K562 (cell line): ENCODE measurements around the gene MOB1A. TPM values are rescaled to one million over a fixed set of nuclear protein-coding genes. Genes with fewer than 3 reads are reported as not detected.

Experiments used
- E2F3 ChIP-seq: fragments of 250-450 bp; sonication (Bioruptor Pico); IDR thresholded peaks from 2 replicates; pipeline ENCODE4 v1.4.0; 2020; ENCODE audit warnings: mild to moderate bottlenecking
- FOXK2 ChIP-seq, 2 experiments: fragments of 450-650 bp; IDR thresholded peaks in 1 of 2; conservative IDR thresholded peaks in 1 of 2; 2 replicates each; pipeline ENCODE4 v1.6.1; 2016; ENCODE audit warnings: low read depth in 2 of 2, mild to moderate bottlenecking in 1 of 2
- GATAD2B ChIP-seq: fragments of 450-650 bp; IDR thresholded peaks from 2 replicates; pipeline ENCODE4 v1.6.1; 2017; ENCODE audit warnings: mild to moderate bottlenecking, borderline replicate concordance
- HLTF ChIP-seq: fragments of 450-650 bp; IDR thresholded peaks from 2 replicates; pipeline ENCODE4 v1.6.1; 2016
- IRF2 ChIP-seq: sonication (generic); formaldehyde crosslinking; IDR thresholded peaks from 2 replicates; pipeline ENCODE4 v1.8.1; 2022; ENCODE audit warnings: mild to moderate bottlenecking, missing genetic modification reagents
- KLF1 ChIP-seq: fragments of 450-650 bp; IDR thresholded peaks from 2 replicates; pipeline ENCODE4 v1.6.1; 2016; ENCODE audit warnings: missing genetic modification characterization, missing compliant biosample characterization
- MYBL2 ChIP-seq, 2 experiments: fragments of 450-650 bp in 1 of 2; sonication (generic) in 1 of 2; formaldehyde crosslinking in 1 of 2; IDR thresholded peaks; 2 replicates each; pipeline versions ENCODE4 v1.6.1 to v1.8.1; 2017 to 2022; ENCODE audit warnings: borderline replicate concordance in 1 of 2, inconsistent platforms in 1 of 2, low read depth in 1 of 2, mild to moderate bottlenecking in 1 of 2, missing genetic modification reagents in 1 of 2, moderate library complexity in 1 of 2
- NFE2 ChIP-seq: IDR thresholded peaks from 2 replicates; pipeline ENCODE4 v1.6.1; 2014; ENCODE audit warnings: antibody characterized with exemption, low read depth
- NFIC ChIP-seq: fragments of 450-650 bp; IDR thresholded peaks from 2 replicates; pipeline ENCODE4 v1.6.1; 2017; ENCODE audit warnings: mild to moderate bottlenecking, inconsistent platforms
- NKRF ChIP-seq: fragments of 450-650 bp; IDR thresholded peaks from 2 replicates; pipeline ENCODE4 v1.6.1; 2016; ENCODE audit warnings: borderline replicate concordance
- NONO ChIP-seq, 2 experiments: fragments of 200-400 bp in 1 of 2; fragments of 450-650 bp in 1 of 2; formaldehyde crosslinking in 1 of 2; IDR thresholded peaks; 2 replicates each; pipeline ENCODE4 v1.6.1; 2017; ENCODE audit warnings: low read depth in 2 of 2, mild to moderate bottlenecking in 2 of 2, moderate library complexity in 2 of 2, low read length in 1 of 2
- NR2C1 ChIP-seq, 2 experiments: fragments of 450-650 bp; IDR thresholded peaks; 2 replicates each; pipeline ENCODE4 v1.6.1; 2017; ENCODE audit warnings: mild to moderate bottlenecking in 2 of 2, antibody characterized with exemption in 1 of 2, inconsistent platforms in 1 of 2, missing compliant biosample characterization in 1 of 2, missing genetic modification characterization in 1 of 2
- RBM22 ChIP-seq: fragments of 200-400 bp; formaldehyde crosslinking; IDR thresholded peaks from 2 replicates; pipeline ENCODE4 v1.6.1; 2018; ENCODE audit warnings: low read length, low read depth; ENCODE audit not compliant: poor library complexity, severe bottlenecking
- SAP30 ChIP-seq: fragments of 200-600 bp; sonication (generic); IDR thresholded peaks from 2 replicates; pipeline ENCODE4 v1.6.1; 2012; ENCODE audit warnings: borderline replicate concordance, low read depth, mild to moderate bottlenecking, moderate library complexity, low read length, control low read depth, inconsistent platforms; ENCODE audit not compliant: insufficient read depth, poor library complexity, severe bottlenecking
- SOX6 ChIP-seq: fragments of 450-650 bp; IDR thresholded peaks from 2 replicates; pipeline ENCODE4 v1.6.1; 2014; ENCODE audit warnings: mild to moderate bottlenecking
- SREBF1 ChIP-seq: fragments of 150-350 bp; IDR thresholded peaks from 2 replicates; pipeline ENCODE4 v1.6.1; 2014; ENCODE audit warnings: antibody characterized with exemption, low read depth, low read length, borderline replicate concordance
- TAF7 ChIP-seq: fragments of 450-650 bp; IDR thresholded peaks from 2 replicates; pipeline ENCODE4 v1.6.1; 2016; ENCODE audit warnings: missing genetic modification characterization, missing compliant biosample characterization
- TBP ChIP-seq: optimal IDR thresholded peaks from 2 replicates; pipeline ENCODE3; 2011; ENCODE audit warnings: low read depth, low read length, improper control_type of control experiment
- TRIM28 ChIP-seq: fragments of 450-650 bp; IDR thresholded peaks from 2 replicates; pipeline ENCODE4 v1.6.1; 2017
- TSC22D4 ChIP-seq: fragments of 450-650 bp; IDR thresholded peaks from 2 replicates; pipeline ENCODE4 v1.6.1; 2016; ENCODE audit warnings: missing genetic modification characterization, missing biosample characterization, control low read depth
- ZFP36 ChIP-seq: fragments of 150-350 bp; IDR thresholded peaks from 2 replicates; pipeline ENCODE4 v1.6.1; 2018; ENCODE audit warnings: low read length, low read depth; ENCODE audit not compliant: partially characterized antibody
- ZNF512 ChIP-seq: IDR thresholded peaks from 2 replicates; pipeline ENCODE4 v1.6.1; 2016; ENCODE audit warnings: missing genetic modification characterization, missing compliant biosample characterization
- ZNF583 ChIP-seq: fragments of 250-450 bp; sonication (Bioruptor Pico); IDR thresholded peaks from 2 replicates; pipeline ENCODE4 v1.4.0; 2020
- ZNF764 ChIP-seq: fragments of 250-450 bp; sonication (Bioruptor Pico); IDR thresholded peaks from 2 replicates; pipeline ENCODE4 v1.4.0; 2020; ENCODE audit warnings: low read depth, mild to moderate bottlenecking, moderate library complexity
- ZNF778 ChIP-seq: fragments of 450-650 bp; formaldehyde crosslinking; IDR thresholded peaks from 2 replicates; pipeline ENCODE4 v1.4.0; 2020; ENCODE audit warnings: mild to moderate bottlenecking, moderate library complexity
- ZNF780A ChIP-seq: fragments of 250-450 bp; sonication (Bioruptor Pico); IDR thresholded peaks from 2 replicates; pipeline ENCODE4 v1.5.0; 2021; ENCODE audit warnings: mild to moderate bottlenecking
- polyA plus RNA-seq, 8 experiments: library from polyadenylated mRNA; depleted of rRNA in 4 of 8; stranded (reverse) in 5 of 8; unstranded in 3 of 8; fragments of >200 nt; fragmentation: Nextera tagmentation in 2 of 8; fragmentation: Illumina TruSeq in 1 of 8; extraction: Ambion mirVana in 2 of 8; extraction: Trizol in 1 of 8; gene quantifications; 2 replicates each; pipeline versions ENCODE4 v1.2.1 to v1.2.3, GENCODE V29; 2011 to 2014; ENCODE audit warnings: inconsistent platforms in 1 of 8, missing spikeins in 1 of 8
- total RNA-seq, 7 experiments: library from RNA; depleted of rRNA in 6 of 7; stranded (reverse); fragments of >200 nt in 6 of 7; fragmentation: Illumina TruSeq in 2 of 7; extraction: Trizol in 2 of 7; gene quantifications; 2 replicates each; pipeline versions ENCODE4 v1.2.1 to v1.2.3, GENCODE V29; 2011 to 2021; ENCODE audit warnings: low replicate concordance in 1 of 7

MOB1A gene
- total and polyA plus RNA-seq, 9 of the 15 experiments (the other 6 are each of a cell fraction or from before 2014, with no cell fraction given): 24.8 to 100 (median 60.2) TPM

- TF ChIP-seq FOXK2 (conservative IDR thresholded peaks at IDR 0.05 in 1 of 2, IDR thresholded peaks at IDR 0.05 in 1 of 2; ENCODE audit: low read depth in 2 of 2) (0 out of 4 replicates have a peak, but pooled peaks of 1 of the 2 experiments have one; percentile 24), ZNF583 (CRISPR knock-in tag) (0 out of 2 replicates have a peak, but pooled peaks have one; percentile 42), NFIC (0 out of 2 replicates have a peak, but pooled peaks have one; percentile 11), TBP (peak; percentile 74), KLF1 (peak; percentile 67), HLTF (0 out of 2 replicates have a peak, but pooled peaks have one; percentile 43), NFE2 (0 out of 2 replicates have a peak, but pooled peaks have one; percentile 2), RBM22 (no peak), ZNF764 (no peak), TRIM28 (no peak), NKRF (peak; percentile 53; the same call in 1 of the 2 replicates), SAP30 (peak; percentile 93), ZFP36 (peak; percentile 10), ZNF778 (CRISPR knock-in tag) (no peak), SOX6 (peak; percentile 32; the same call in 1 of the 2 replicates), MYBL2 (IDR thresholded peaks at IDR 0.05; ENCODE audit: low read depth) (no peak), MYBL2 (CRISPR knock-in tag; IDR thresholded peaks at IDR 0.05; ENCODE audit: borderline replicate concordance) (no peak), E2F3 (CRISPR knock-in tag) (no peak), SREBF1 (0 out of 2 replicates have a peak, but pooled peaks have one; percentile 38), ZNF780A (CRISPR knock-in tag) (no peak), NR2C1 (IDR thresholded peaks at IDR 0.05) (peak; percentile 74), NR2C1 (tag; IDR thresholded peaks at IDR 0.05) (peak; percentile 87), NONO (IDR thresholded peaks at IDR 0.05; ENCODE audit: low read depth in 2 of 2, low read length in 1 of 2) (peak; percentile 81 to 97; a peak in 3 of 4 replicates), IRF2 (CRISPR knock-in tag) (no peak), TSC22D4 (tag) (no peak), TAF7 (tag) (no peak), ZNF512 (tag) (no peak), GATAD2B (peak; percentile 83; the same call in 1 of the 2 replicates)
These were observed 30.8 kb downstream of the MOB1A start, which contains the start of gene BOLA3 (continued) for GRCh38 chr2:74147727-74148456.
